ENCODE results near the gene CPNE1.

CPNE1 gene

DNA sequence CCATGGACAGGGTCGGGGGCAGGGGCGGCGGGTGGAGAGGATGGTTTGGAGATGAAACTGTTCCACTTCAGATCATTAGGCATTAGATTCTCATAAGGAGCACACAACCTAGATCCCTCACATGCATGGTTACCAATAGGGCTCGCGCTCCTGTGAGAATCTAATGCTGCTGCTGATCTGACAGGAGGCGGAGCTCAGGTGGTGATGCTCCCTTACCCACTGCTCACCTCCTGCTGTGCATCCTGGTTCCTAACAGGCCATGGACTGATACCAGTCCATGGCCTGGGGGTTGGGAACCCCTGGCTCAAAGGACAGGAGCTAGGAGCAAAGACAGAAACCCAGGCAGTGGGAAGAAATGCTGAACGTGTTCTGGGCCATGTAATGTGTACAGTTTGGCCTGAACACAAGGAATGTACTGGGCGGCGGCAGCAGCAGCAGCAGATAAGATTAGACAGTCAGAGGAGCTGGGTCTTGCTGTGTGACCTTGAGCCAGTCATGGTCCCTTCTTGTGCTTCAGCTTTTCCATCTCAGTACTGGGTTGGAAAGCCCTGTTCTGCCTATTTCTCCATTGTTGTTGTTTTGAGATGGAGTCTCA, 53.8 kb downstream of the CPNE1 start:
- Histone ChIP-seq H3K9me2 (replicated peaks; ENCODE audit: low read depth, low read length) (no peaks in the 10 kb centered on the region), H3K4me2 (ENCODE audit: low read depth, low read length, poor library complexity, severe bottlenecking) (no peak overlapping the region), H3K79me2 (ENCODE audit: insufficient read depth, low read length) (no peaks in the 10 kb centered on the region), H3K9me3 (ENCODE audit: insufficient read depth, low read depth, low read length) (no peaks in the 10 kb centered on the region), H3K27me3 (ENCODE audit: insufficient read depth, low read length, poor library complexity, severe bottlenecking) (no peaks in the 10 kb centered on the region), H2AFZ (ENCODE audit: low read length) (no peak overlapping the region), H3F3A (ENCODE audit: low read depth) (no peaks in the 10 kb centered on the region), H4K20me1 (ENCODE audit: insufficient read depth, low read length, poor library complexity, severe bottlenecking) (no peaks in the 10 kb centered on the region), H3K4me1 (ENCODE audit: insufficient read depth, low read length, poor library complexity, severe bottlenecking) (no peaks in the 10 kb centered on the region), H3K4me3 (ENCODE audit: low read length, poor library complexity, severe bottlenecking) (no peak overlapping the region), H3K36me3 (ENCODE audit: insufficient read depth, low read length) (no peaks in the 10 kb centered on the region), H3K9ac (ENCODE audit: low read depth, low read length, poor library complexity, severe bottlenecking) (no peak overlapping the region)
- no peak for TF ChIP-seq EZH2phosphoT487 (IDR thresholded peaks at IDR 0.05; ENCODE audit: borderline replicate concordance)
- TF ChIP-seq, protein P1, sequence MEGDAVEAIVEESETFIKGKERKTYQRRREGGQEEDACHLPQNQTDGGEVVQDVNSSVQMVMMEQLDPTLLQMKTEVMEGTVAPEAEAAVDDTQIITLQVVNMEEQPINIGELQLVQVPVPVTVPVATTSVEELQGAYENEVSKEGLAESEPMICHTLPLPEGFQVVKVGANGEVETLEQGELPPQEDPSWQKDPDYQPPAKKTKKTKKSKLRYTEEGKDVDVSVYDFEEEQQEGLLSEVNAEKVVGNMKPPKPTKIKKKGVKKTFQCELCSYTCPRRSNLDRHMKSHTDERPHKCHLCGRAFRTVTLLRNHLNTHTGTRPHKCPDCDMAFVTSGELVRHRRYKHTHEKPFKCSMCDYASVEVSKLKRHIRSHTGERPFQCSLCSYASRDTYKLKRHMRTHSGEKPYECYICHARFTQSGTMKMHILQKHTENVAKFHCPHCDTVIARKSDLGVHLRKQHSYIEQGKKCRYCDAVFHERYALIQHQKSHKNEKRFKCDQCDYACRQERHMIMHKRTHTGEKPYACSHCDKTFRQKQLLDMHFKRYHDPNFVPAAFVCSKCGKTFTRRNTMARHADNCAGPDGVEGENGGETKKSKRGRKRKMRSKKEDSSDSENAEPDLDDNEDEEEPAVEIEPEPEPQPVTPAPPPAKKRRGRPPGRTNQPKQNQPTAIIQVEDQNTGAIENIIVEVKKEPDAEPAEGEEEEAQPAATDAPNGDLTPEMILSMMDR (conservative IDR thresholded peaks at IDR 0.05; ENCODE audit: low read length), result no peak

DNA sequence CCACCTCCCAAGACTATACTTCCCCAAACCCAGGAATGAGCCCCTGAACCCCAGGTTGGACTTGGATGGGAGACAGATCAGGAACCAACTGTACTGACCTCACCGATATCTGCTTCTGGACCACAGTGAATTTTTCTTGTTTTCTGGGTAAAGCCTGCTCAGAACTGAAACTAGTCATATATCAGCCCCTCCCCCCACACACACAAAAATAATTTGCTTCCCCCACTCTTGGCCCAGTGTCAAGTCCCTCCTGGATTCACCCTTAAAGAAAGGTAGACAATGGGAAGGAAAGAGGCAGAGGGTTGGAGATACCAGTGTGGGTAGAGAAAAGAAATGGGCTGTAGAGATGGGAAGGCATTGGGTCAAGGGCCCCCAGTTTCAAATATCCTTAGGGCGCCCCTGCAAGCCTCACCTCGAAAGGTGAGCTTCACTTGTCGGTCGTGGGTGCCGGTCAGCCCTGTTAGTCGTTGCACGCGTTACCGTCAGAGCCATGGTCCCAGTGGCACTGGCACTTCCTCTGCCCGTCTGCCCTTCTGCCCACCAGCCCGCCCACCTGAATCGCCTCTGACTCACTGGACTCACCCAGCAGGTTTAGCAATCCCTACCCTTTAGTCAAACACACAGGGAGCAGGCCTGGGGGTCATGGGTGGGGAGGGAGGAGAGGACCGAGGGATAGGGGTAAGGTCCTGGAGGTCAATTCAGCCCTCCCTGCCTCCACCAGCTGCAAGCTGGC, 57.5 kb downstream of the CPNE1 start:
- H3K9me3 ChIP-seq (ENCODE audit: insufficient read depth, low read depth, low read length), result no peaks in the 10 kb centered on the region
- H3K4me2 ChIP-seq (ENCODE audit: low read depth, low read length, poor library complexity, severe bottlenecking), result no peak overlapping the region
- no peak overlapping the region for H3K9ac ChIP-seq (ENCODE audit: low read depth, low read length, poor library complexity, severe bottlenecking)
- peak overlapping the region; percentile 1; the same call in 1 of the 2 replicates for H2AFZ ChIP-seq (ENCODE audit: low read length)
- no peaks in the 10 kb centered on the region for H3K36me3 ChIP-seq (ENCODE audit: insufficient read depth, low read length)
- H3K4me3 ChIP-seq (ENCODE audit: low read length, poor library complexity, severe bottlenecking), result no peak overlapping the region
- H3K27me3 ChIP-seq (ENCODE audit: insufficient read depth, low read length, poor library complexity, severe bottlenecking), result no peaks in the 10 kb centered on the region
- no peaks in the 10 kb centered on the region for H3F3A ChIP-seq (ENCODE audit: low read depth)
- no peaks in the 10 kb centered on the region for H3K4me1 ChIP-seq (ENCODE audit: insufficient read depth, low read length, poor library complexity, severe bottlenecking)
- H4K20me1 ChIP-seq (ENCODE audit: insufficient read depth, low read length, poor library complexity, severe bottlenecking), result no peaks in the 10 kb centered on the region
- H3K79me2 ChIP-seq (ENCODE audit: insufficient read depth, low read length), result no peaks in the 10 kb centered on the region
- TF ChIP-seq EZH2phosphoT487 (IDR thresholded peaks at IDR 0.05; ENCODE audit: borderline replicate concordance), result no peak
- TF ChIP-seq, protein P1 (conservative IDR thresholded peaks at IDR 0.05; ENCODE audit: low read length), result no peak
- no peaks in the 10 kb centered on the region for H3K9me2 ChIP-seq (replicated peaks; ENCODE audit: low read depth, low read length)

DNA sequence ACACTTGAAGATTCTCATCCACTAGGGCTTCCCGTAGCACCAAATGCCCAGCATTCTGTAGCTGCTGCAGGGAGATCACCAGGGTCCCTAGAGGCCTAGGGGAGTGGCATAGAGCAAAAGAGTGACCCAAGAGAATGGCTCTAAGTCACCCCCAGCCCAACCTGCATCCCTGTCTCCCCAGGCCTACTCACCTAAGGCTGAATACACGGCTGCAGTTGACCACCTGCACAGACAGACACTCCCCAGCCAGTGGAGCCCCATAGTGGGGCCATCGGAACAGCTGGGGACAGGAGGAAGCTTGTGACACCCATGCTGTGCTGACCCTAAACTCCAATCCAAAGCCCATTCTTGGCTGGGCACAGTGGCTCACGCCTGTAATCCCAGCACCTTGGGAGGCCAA, 58.6 kb downstream of the CPNE1 start:
- no peaks in the 10 kb centered on the region for H3K9me2 ChIP-seq (replicated peaks; ENCODE audit: low read depth, low read length)
- H2AFZ ChIP-seq (ENCODE audit: low read length), result no peak overlapping the region
- no peak overlapping the region for H3K4me2 ChIP-seq (ENCODE audit: low read depth, low read length, poor library complexity, severe bottlenecking)
- TF ChIP-seq, protein P1 (conservative IDR thresholded peaks at IDR 0.05; ENCODE audit: low read length), result no peak
- no peak for TF ChIP-seq EZH2phosphoT487 (IDR thresholded peaks at IDR 0.05; ENCODE audit: borderline replicate concordance)
- H3K9me3 ChIP-seq (ENCODE audit: insufficient read depth, low read depth, low read length), result no peaks in the 10 kb centered on the region
- no peaks in the 10 kb centered on the region for H3K27me3 ChIP-seq (ENCODE audit: insufficient read depth, low read length, poor library complexity, severe bottlenecking)
- H3F3A ChIP-seq (ENCODE audit: low read depth), result no peaks in the 10 kb centered on the region
- H3K4me1 ChIP-seq (ENCODE audit: insufficient read depth, low read length, poor library complexity, severe bottlenecking), result no peaks in the 10 kb centered on the region
- H3K4me3 ChIP-seq (ENCODE audit: low read length, poor library complexity, severe bottlenecking), result no peak overlapping the region
- no peak overlapping the region for H3K9ac ChIP-seq (ENCODE audit: low read depth, low read length, poor library complexity, severe bottlenecking)
- no peaks in the 10 kb centered on the region for H3K79me2 ChIP-seq (ENCODE audit: insufficient read depth, low read length)
- no peaks in the 10 kb centered on the region for H3K36me3 ChIP-seq (ENCODE audit: insufficient read depth, low read length)
- no peaks in the 10 kb centered on the region for H4K20me1 ChIP-seq (ENCODE audit: insufficient read depth, low read length, poor library complexity, severe bottlenecking)
